Measurements from ENCODE around the gene MIOS.

GRCh38 chr7:7614018-7614741 lies 47.5 kb downstream of the MIOS start:
- no peak for TF ChIP-seq CTCF (IDR thresholded peaks at IDR 0.05 in 8 of 11, conservative IDR thresholded peaks at IDR 0.05 in 3 of 11)
- no peak for TF ChIP-seq POLR2A (IDR thresholded peaks at IDR 0.05)
- TF ChIP-seq POLR2AphosphoS5 (IDR thresholded peaks at IDR 0.05): no peak
